OCI-LY7 (cell line): ENCODE data around the gene MYOF.
"Not testable (repeated sequence)": the region's sequence is repeated elsewhere in the genome, so short reads cannot be mapped to it uniquely, and the experiment has no call there.

Experiments used
- EZH2phosphoT487 ChIP-seq: fragments of 200-600 bp; sonication (generic); IDR thresholded peaks from 2 replicates; pipeline ENCODE4 v1.6.1; 2018; ENCODE audit warnings: low read depth, borderline replicate concordance, mild to moderate bottlenecking, mixed run types, antibody characterized with exemption, low read length, moderate library complexity, mixed read lengths
- TF ChIP-seq, protein P1 (sequence below): fragments of 200-600 bp; sonication (generic); conservative IDR thresholded peaks from 2 replicates; pipeline ENCODE4 v1.5.1; 2014; ENCODE audit warnings: mild to moderate bottlenecking, antibody characterized with exemption, low read length, moderate library complexity, mixed read lengths

DNA sequence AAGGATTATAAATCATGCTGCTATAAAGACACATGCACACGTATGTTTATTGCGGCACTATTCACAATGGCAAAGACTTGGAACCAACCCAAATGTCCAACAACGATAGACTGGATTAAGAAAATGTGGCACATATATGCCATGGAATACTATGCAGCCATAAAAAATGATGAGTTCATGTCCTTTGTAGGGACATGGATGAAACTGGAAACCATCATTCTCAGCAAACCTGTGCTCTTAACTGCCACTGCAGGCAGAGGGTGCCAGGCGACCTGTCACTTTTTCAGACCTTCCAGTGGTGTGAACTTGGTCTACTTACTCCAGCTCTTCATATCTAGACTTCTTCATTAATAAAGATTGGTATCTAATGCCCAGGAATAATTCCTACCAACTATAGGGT is 14.5 kb downstream of the MYOF start:
- TF ChIP-seq, protein P1, sequence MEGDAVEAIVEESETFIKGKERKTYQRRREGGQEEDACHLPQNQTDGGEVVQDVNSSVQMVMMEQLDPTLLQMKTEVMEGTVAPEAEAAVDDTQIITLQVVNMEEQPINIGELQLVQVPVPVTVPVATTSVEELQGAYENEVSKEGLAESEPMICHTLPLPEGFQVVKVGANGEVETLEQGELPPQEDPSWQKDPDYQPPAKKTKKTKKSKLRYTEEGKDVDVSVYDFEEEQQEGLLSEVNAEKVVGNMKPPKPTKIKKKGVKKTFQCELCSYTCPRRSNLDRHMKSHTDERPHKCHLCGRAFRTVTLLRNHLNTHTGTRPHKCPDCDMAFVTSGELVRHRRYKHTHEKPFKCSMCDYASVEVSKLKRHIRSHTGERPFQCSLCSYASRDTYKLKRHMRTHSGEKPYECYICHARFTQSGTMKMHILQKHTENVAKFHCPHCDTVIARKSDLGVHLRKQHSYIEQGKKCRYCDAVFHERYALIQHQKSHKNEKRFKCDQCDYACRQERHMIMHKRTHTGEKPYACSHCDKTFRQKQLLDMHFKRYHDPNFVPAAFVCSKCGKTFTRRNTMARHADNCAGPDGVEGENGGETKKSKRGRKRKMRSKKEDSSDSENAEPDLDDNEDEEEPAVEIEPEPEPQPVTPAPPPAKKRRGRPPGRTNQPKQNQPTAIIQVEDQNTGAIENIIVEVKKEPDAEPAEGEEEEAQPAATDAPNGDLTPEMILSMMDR = not testable (repeated sequence)
- TF ChIP-seq EZH2phosphoT487 = not testable (repeated sequence)
